ENCODE results near the gene OR51S1.
"Not testable (repeated sequence)": the region's sequence is repeated elsewhere in the genome, so short reads cannot be mapped to it uniquely, and the experiment has no call there.

OR51S1 gene, protein sequence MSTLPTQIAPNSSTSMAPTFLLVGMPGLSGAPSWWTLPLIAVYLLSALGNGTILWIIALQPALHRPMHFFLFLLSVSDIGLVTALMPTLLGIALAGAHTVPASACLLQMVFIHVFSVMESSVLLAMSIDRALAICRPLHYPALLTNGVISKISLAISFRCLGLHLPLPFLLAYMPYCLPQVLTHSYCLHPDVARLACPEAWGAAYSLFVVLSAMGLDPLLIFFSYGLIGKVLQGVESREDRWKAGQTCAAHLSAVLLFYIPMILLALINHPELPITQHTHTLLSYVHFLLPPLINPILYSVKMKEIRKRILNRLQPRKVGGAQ

DNA sequence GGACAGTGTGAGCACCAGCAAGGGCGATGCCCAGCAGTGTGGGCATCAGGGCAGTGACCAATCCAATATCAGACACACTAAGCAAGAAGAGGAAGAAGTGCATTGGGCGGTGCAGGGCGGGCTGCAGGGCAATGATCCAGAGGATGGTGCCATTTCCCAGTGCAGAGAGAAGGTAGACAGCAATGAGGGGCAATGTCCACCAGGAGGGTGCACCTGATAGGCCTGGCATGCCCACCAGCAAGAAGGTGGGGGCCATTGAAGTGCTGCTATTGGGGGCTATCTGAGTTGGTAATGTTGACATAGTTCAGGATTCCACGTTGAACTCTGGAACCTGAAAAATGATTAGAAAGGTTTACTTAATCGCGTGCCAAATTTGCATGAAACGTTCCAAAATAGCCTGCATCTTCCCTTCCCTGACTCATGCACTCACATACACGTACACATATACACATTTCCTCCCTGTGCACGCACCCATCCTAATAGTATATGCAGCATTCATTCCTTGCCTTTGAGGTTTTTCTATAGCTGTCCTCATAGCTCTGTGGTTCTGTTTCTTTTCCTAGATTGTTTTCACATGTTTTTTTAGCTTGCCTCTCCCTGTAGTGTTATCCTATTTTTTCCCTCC, at the start of gene OR51S1:
Gene OR51S1, minus strand, starts transcription at position 301 of the 625 bp plus-strand sequence. Its CDS starts 0 bp downstream, at position 301.
- DNase-seq (ENCODE audit: low spot score), result no peak

DNA sequence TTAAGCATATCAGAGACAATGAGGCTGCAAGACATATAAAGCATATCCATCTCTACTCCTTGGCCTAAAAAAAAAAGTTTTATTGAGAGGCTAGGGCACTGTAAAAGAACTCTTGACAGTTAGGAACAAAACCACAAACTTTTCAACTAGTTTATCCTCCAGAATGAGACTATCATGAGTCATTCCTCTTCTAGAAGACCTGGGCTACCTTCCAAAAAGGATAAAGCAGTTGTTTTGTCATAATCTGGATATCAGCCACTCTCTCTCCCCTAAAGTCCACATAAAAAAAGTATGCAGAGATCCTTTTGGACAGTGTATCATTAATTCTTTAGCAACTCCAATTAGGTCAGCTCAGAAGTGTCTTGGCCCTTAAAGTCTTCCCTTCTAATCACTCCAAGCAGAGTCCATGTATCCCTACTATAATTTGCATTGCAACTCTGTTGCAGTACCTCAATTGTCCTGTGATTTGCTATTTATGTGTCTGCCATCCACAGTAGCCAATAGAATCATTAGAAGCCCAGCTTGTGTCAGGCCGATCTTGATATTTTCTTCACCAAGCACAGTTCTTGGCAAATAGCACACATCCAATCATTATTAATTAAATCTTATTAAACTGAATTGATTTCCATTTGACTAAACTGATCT, 43.1 kb upstream of the OR51S1 start:
- DNase-seq (ENCODE audit: low spot score), result no peak

- no peak for DNase-seq (ENCODE audit: low spot score)
These were observed 41.3 kb upstream of the OR51S1 start for GRCh38 chr11:4890279-4890678.

DNA sequence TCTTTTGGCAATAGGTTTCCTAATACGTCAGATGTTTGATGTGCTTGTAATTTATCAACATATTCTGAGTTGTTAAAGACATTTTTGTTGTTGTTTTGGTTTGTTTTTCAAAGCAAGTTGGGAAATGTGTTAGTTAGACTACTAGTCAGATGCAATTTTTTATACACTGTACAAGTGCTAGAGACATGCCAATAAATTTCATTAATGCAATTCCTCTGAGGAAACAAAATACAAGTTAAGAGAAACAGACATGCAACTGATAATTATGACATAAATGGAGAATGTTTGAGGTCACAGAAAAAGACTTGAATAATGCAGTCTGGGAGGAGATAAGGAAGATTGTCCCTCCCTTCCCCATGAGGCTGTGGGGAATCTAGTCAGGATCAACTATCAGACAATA, 38.6 kb upstream of the OR51S1 start:
- DNase-seq (ENCODE audit: low spot score), result no peak

- no peak for DNase-seq (ENCODE audit: low spot score)
These were observed 37.2 kb upstream of the OR51S1 start for GRCh38 chr11:4886186-4886585.

DNA sequence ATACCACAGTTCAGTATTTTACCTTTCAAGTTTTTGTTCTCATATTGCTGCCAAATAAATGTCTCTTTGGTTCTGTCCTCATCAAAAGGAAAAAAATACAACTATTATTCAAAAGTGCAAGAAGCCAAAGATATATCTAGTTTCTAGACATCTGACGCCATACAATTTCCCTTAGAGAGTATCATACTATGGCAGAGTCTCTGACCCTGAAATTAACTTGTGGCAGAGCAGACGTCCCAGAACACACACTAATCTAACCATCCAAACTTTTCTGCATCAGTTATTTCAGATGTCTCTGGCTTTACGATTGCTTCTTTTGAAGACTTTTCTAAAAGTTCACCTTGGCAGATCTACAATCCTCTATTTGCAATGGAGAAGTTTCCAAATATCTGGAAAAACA, 35.4 kb upstream of the OR51S1 start:
- no peak for DNase-seq (ENCODE audit: low spot score)

DNA sequence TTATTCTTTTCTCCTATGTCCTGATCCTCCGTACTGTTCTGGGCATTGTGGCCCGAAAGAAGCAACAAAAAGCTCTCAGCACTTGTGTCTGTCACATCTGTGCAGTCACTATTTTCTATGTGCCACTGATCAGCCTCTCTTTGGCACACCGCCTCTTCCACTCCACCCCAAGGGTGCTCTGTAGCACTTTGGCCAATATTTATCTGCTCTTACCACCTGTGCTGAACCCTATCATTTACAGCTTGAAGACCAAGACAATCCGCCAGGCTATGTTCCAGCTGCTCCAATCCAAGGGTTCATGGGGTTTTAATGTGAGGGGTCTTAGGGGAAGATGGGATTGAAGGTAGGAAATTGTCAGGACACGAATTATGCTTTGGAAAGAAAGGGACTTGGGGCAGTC, 33.5 kb upstream of the OR51S1 start:
- DNase-seq (ENCODE audit: low spot score), result no peak

DNA sequence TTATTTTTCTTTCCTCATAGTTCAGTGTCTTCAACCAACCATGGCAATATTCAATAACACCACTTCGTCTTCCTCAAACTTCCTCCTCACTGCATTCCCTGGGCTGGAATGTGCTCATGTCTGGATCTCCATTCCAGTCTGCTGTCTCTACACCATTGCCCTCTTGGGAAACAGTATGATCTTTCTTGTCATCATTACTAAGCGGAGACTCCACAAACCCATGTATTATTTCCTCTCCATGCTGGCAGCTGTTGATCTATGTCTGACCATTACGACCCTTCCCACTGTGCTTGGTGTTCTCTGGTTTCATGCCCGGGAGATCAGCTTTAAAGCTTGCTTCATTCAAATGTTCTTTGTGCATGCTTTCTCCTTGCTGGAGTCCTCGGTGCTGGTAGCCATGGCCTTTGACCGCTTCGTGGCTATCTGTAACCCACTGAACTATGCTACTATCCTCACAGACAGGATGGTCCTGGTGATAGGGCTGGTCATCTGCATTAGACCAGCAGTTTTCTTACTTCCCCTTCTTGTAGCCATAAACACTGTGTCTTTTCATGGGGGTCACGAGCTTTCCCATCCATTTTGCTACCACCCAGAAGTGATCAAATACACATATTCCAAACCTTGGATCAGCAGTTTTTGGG, 33.0 kb upstream of the OR51S1 start, which contains the start of gene OR51T1:
Gene OR51T1, plus strand, starts transcription at position 41 of the 641 bp plus-strand sequence. Its CDS starts 0 bp downstream, at position 41.
- DNase-seq (ENCODE audit: low spot score), result no peak

GRCh38 chr11:4881188-4881587, 32.2 kb upstream of the OR51S1 start:
- DNase-seq (ENCODE audit: low spot score), result no peak

- no peak for DNase-seq (ENCODE audit: low spot score)
These were observed 16.8 kb upstream of the OR51S1 start for GRCh38 chr11:4865855-4866254.

GRCh38 chr11:4863876-4864275, 14.9 kb upstream of the OR51S1 start:
- no peak for DNase-seq (ENCODE audit: low spot score)

- DNase-seq (ENCODE audit: low spot score), result no peak
These were observed 13.6 kb upstream of the OR51S1 start for GRCh38 chr11:4862447-4863236.

GRCh38 chr11:4854286-4854685, 5.3 kb upstream of the OR51S1 start:
- not testable (repeated sequence) for DNase-seq (ENCODE audit: low spot score)

GRCh38 chr11:4851033-4851432, 2.0 kb upstream of the OR51S1 start:
- no peak for DNase-seq (ENCODE audit: low spot score)

- no peak for DNase-seq (ENCODE audit: low spot score)
These were observed 9.0 kb downstream of the OR51S1 start for GRCh38 chr11:4839851-4840549.

DNA sequence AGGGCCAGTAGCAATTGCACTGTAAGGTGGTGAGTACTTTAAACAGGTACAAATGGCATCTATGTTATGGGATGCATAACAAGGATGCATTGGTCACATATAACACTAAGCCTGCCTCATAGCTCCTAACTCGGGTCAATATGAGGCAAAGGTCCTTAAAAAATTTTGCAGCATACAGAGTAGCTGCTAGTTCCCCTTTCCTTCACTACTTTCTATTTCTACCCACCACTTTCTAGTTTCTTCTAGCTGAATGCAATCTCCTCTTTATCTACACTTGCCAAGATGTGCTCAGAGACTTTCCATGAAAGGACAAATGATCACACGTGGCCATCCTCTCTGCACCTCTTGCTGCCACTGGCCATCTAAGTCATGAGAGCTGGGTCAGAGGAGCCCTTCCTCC, 18.1 kb downstream of the OR51S1 start:
- DNase-seq (ENCODE audit: low spot score), result no peak

GRCh38 chr11:4830346-4830745, 18.7 kb downstream of the OR51S1 start:
- no peak for DNase-seq (ENCODE audit: low spot score)

DNA sequence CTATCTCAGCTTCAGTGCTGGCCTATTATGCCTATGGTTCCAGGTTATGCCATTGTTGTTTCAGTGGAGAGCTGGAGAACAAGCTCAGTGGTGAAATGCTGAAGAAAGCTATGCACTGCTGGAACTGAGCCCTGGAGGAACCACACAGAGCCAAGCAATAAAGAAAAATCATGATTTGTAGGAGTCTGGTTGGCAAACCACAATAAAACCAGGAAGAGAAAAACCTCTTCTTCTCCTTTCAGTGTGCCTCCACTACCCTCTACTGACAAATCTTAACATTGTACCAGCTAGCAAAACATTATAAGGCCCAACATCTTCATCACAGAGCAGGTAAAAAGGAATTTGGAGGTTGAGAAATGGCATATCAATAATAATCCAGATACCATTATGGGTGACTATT, 22.6 kb downstream of the OR51S1 start:
- DNase-seq (ENCODE audit: low spot score), result no peak

GRCh38 chr11:4825132-4825531, 23.9 kb downstream of the OR51S1 start:
- DNase-seq (ENCODE audit: low spot score), result no peak

DNA sequence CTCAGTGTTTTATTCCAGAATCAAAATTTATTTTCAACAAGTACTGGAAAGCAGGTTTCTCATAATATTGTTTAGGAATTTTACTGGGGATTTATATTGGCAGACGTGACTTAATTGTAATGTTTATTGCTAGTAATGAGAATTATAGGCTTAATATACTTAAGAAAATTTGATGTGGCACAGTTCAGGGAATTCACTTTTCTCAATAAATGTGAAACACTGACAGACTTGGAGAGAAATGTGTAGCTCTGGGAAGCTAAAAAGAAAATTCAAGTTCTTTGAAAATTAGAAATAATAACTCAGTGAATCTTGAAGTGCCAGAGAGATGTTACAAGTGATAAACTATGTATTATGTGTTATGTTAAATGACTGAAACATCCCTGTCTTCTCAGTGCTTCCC, 28.0 kb downstream of the OR51S1 start, which contains the start of gene OR51F2:
Gene OR51F2, plus strand, starts transcription at position 301 of the 400 bp plus-strand sequence. CDS start 101 bp downstream, outside the sequence.
- DNase-seq (ENCODE audit: low spot score), result no peak

DNA sequence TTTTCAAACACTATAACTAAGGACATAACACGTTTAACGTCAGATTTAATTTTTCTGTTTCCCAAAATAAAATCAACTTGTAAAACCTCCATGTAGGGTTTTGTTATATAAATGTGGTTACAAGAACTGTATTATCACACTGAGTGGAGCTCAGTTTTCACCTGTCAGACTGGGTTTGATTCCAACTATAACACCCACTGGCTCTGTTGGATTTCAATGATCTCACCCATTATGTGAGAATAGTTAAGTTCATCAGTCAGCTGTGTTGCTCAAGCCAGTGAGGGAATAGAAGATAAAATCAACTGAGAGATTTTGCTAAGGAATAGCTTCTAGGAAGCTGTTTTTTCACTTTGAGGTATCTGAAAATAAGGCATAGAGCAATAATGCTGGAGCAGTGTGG, 39.8 kb downstream of the OR51S1 start:
- DNase-seq (ENCODE audit: low spot score), result no peak

Measured in cerebellar cortex (tissue), 1 donor.